Measurements from ENCODE around the gene GHRHR. TPM values are rescaled to one million over a fixed set of nuclear protein-coding genes. Genes with fewer than 3 reads are reported as not detected.

Gene GHRHR
- total and polyA plus RNA-seq, 4 donors: 1.3 to 3.3 (median 1.4) TPM; not detected in 1

DNA sequence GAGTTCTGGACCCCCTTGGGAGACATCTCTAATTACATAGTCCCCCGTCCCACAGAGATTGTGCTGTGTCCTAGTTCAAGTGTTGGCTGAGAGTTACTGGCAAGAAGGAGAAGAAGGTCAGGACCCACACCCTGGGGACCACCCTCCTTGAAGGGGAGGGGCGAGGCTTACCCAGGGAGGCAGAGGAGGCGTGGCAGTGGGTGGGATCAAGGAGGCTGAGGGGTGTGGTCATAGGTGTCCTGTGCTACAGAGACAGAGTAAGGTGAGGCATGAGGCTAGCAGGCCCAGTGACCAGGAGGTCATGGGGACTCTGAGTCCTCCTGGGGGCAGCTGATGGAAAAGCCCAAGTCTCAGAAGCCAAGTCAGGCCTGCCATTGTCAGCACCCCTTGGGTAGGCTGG is 59.0 kb downstream of the GHRHR start:
- Histone ChIP-seq H3K9me3 (ENCODE audit: control insufficient read depth, low read length) (no peaks in the 10 kb centered on the region), H3K4me3 (ENCODE audit: low read length in 2 of 2) (no peak overlapping the region), H3K36me3 (ENCODE audit: control insufficient read depth in 1 of 2, insufficient read depth in 2 of 2, low read length in 1 of 2) (no peaks in the 10 kb centered on the region), H3K4me1 (ENCODE audit: control insufficient read depth in 1 of 2, insufficient read depth in 2 of 2, low read length in 2 of 2) (no peaks in the 10 kb centered on the region), H3K27ac (ENCODE audit: low read depth in 1 of 2, low read length in 2 of 2) (no peak overlapping the region), H3K27me3 (ENCODE audit: control insufficient read depth in 1 of 2, insufficient read depth in 2 of 2, low read length in 1 of 2) (no peaks in the 10 kb centered on the region)
- ATAC-seq (ENCODE audit: low FRiP score) (no peak), DNase-seq (peak in 1 of 2 donors; percentile 35)
- 86 to 89% methylated on average over 3 of the region's 3 CpGs for WGBS, 2 donors
- intact Hi-C loops (cut with DNase I): no loop called here

DNA sequence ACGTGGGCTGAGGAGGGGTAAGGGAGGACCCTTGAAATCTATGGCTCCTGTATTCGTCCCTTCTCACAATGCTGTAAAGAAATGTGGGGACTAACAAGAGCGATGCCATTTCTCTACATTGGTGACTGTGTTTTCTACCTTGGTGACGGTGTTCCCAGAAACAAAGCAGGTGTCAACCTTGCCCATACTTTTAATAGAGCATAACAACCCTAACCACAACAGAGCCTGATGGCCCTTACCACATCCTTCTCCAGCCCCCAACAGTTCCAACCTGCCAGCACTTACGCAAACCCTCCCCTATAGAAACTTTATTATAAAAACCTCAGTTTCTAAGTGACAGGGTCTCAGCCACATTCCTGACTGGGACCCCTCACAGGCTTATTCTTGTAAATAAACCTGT is 60.1 kb downstream of the GHRHR start:
- intact Hi-C loops (cut with DNase I): no loop called here
- no peak for DNase-seq
- no peaks in the 10 kb centered on the region for H3K36me3 ChIP-seq (ENCODE audit: control insufficient read depth in 1 of 2, insufficient read depth in 2 of 2, low read length in 1 of 2)
- H3K27me3 ChIP-seq (ENCODE audit: control insufficient read depth in 1 of 2, insufficient read depth in 2 of 2, low read length in 1 of 2): no peaks in the 10 kb centered on the region
- H3K9me3 ChIP-seq (ENCODE audit: control insufficient read depth, low read length): no peaks in the 10 kb centered on the region
- H3K4me1 ChIP-seq (ENCODE audit: control insufficient read depth in 1 of 2, insufficient read depth in 2 of 2, low read length in 2 of 2): no peaks in the 10 kb centered on the region
- ATAC-seq (ENCODE audit: low FRiP score): no peak
- H3K27ac ChIP-seq (ENCODE audit: low read depth in 1 of 2, low read length in 2 of 2): no peak overlapping the region
- H3K4me3 ChIP-seq (ENCODE audit: low read length in 2 of 2): no peak overlapping the region
- 93 to 96% methylated on average over 5 of the region's 5 CpGs for WGBS, 2 donors

DNA sequence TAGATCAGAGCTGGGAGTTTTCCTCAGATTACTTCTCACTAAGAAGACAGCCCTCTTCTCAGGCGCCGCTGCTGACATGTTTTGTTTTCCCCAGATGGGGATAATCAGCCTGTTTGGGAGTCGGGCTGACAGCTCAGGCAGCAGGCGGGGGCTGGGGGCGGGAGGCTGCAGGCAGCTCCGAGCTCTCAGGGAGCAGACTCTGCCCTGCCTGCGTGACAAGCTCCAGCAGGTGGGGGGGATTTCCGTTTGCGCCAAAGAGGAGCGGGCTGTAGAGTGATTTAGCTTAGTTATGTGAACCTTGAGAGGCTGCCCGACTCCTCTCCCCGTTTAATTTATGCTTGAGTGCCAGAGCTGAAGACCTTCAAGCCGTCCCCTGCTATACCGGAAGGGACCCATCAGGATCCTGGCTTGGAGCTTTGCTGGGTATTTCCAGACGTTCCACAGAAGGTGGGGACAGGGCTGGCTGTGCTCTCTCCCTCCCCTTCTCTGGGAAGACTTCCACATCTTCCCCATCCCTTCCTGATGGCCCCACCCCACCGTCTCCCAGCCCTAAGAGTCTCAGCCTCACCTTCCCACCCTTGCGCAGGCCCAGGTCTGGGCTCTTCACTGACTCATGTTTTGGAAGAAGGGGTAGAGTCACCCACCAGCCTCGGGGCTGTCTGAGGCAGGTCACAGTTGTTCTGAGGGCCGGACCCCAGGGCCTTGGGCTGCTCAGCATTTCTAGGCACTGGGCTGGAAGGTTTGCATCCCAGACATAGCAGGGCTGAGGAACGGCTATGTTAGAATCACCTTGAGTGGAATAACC is 63.6 kb downstream of the GHRHR start:
- Histone ChIP-seq H3K4me1 (ENCODE audit: control insufficient read depth in 1 of 2, insufficient read depth in 2 of 2, low read length in 2 of 2) (no peaks in the 10 kb centered on the region), H3K36me3 (ENCODE audit: control insufficient read depth in 1 of 2, insufficient read depth in 2 of 2, low read length in 1 of 2) (no peaks in the 10 kb centered on the region), H3K4me3 (ENCODE audit: low read length in 2 of 2) (no peak overlapping the region), H3K27me3 (ENCODE audit: control insufficient read depth in 1 of 2, insufficient read depth in 2 of 2, low read length in 1 of 2) (no peaks in the 10 kb centered on the region), H3K27ac (ENCODE audit: low read depth in 1 of 2, low read length in 2 of 2) (no peak overlapping the region), H3K9me3 (ENCODE audit: control insufficient read depth, low read length) (no peaks in the 10 kb centered on the region)
- intact Hi-C loops (cut with DNase I): no loop called here
- ATAC-seq (ENCODE audit: low FRiP score) (no peak), DNase-seq (peak in 1 of 2 donors; percentile 72)
- 37 to 38% methylated on average over 20 of the region's 20 CpGs for WGBS, 2 donors

DNA sequence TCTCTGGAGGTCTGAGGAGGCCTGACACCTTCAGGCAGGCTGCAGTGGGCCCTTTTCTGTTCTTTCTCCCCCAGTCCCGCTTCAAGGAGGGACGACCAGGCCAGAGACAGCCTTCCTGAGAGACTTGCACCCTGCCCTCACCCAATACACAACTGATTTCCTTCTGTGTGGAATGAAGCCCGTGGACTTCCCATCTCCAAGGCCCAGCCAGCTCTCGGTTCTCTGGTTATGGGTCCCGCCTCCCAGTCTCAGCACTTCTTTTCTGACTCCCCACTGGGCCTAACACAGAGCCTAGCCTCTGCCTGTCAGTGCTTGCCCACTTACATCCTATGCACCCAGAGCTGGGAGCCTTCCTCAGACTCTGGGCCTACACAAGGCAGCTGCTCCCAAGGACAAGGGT is 64.3 kb downstream of the GHRHR start:
- Histone ChIP-seq H3K9me3 (ENCODE audit: control insufficient read depth, low read length) (no peaks in the 10 kb centered on the region), H3K4me3 (ENCODE audit: low read length in 2 of 2) (no peak overlapping the region), H3K27me3 (ENCODE audit: control insufficient read depth in 1 of 2, insufficient read depth in 2 of 2, low read length in 1 of 2) (no peaks in the 10 kb centered on the region), H3K4me1 (ENCODE audit: control insufficient read depth in 1 of 2, insufficient read depth in 2 of 2, low read length in 2 of 2) (no peaks in the 10 kb centered on the region), H3K27ac (ENCODE audit: low read depth in 1 of 2, low read length in 2 of 2) (no peak overlapping the region), H3K36me3 (ENCODE audit: control insufficient read depth in 1 of 2, insufficient read depth in 2 of 2, low read length in 1 of 2) (no peaks in the 10 kb centered on the region)
- no peak for ATAC-seq (ENCODE audit: low FRiP score)
- intact Hi-C loops (cut with DNase I): no loop called here
- 93% methylated on average over 5 of the region's 5 CpGs for WGBS, 2 donors
- no peak for DNase-seq

DNA sequence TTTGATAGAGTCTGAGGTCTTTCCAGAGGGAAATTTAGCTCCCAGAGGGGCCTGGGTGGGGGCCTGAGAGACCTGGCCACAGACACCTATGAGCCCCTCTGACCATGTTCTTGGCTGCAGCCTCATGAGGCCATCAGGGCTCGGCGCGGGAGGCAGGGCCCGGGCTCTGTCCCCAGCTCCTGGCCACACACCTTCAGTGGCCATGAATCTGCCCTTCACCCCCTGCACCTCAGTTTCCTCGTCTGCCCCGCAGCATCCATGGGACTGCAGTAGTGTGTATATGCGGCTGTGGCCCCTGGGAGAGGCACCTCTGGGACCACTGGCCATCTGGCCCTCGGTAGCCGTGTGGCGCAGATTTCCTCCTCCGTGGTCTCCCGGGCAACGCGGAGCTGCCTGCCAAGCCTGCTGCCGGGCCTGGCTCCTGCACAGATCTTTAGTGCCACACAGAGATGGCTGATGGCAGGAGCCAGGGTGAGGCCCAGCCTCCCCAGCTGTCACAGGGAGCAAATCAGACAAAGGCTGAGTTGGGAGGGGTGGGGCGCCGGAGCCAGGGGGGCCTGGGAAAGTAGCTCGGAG is 64.8 kb downstream of the GHRHR start:
- Histone ChIP-seq H3K4me3 (ENCODE audit: low read length in 2 of 2) (no peak overlapping the region), H3K4me1 (ENCODE audit: control insufficient read depth in 1 of 2, insufficient read depth in 2 of 2, low read length in 2 of 2) (no peaks in the 10 kb centered on the region), H3K36me3 (ENCODE audit: control insufficient read depth in 1 of 2, insufficient read depth in 2 of 2, low read length in 1 of 2) (no peaks in the 10 kb centered on the region), H3K27me3 (ENCODE audit: control insufficient read depth in 1 of 2, insufficient read depth in 2 of 2, low read length in 1 of 2) (no peaks in the 10 kb centered on the region), H3K27ac (ENCODE audit: low read depth in 1 of 2, low read length in 2 of 2) (no peak overlapping the region), H3K9me3 (ENCODE audit: control insufficient read depth, low read length) (no peaks in the 10 kb centered on the region)
- DNase-seq (no peak), ATAC-seq (ENCODE audit: low FRiP score) (no peak)
- intact Hi-C loops (cut with DNase I): no loop called here
- WGBS, 2 donors: 62 to 75% methylated on average over 16 to 18 of the region's 18 CpGs

Other genes with a start within 250 kb of the GHRHR start
- 100 to 1,000 TPM in 1 of 2 donors, 10 to 100 TPM in 1; 83.0 to 131 TPM for gene INMT, start 211.8 kb upstream of the GHRHR start, total RNA-seq
- gene INMT, start 211.8 kb upstream of the GHRHR start, polyA plus RNA-seq: 100 to 1,000 TPM in 1 of 2 donors, 10 to 100 TPM in 1; 76.7 to 105 TPM
- gene MINDY4, start 192.5 kb upstream of the GHRHR start, total RNA-seq: 10 to 100 TPM; 20.2 to 22.2 TPM
- 10 to 100 TPM in 1 of 2 donors, 1 to 10 TPM in 1; 3.1 to 26.1 TPM for gene MINDY4, start 192.5 kb upstream of the GHRHR start, polyA plus RNA-seq
- 1,000 to 10,000 TPM in 1 of 2 donors, 100 to 1,000 TPM in 1; 680 to 1,062 TPM for gene AQP1, start 52.1 kb upstream of the GHRHR start, total RNA-seq
- 100 to 1,000 TPM; 370 to 962 TPM for gene AQP1, start 52.1 kb upstream of the GHRHR start, polyA plus RNA-seq
- 1 to 10 TPM; 1.1 to 6.1 TPM for gene ADCYAP1R1, start 88.4 kb downstream of the GHRHR start, total RNA-seq
- not detected for gene ADCYAP1R1, start 88.4 kb downstream of the GHRHR start, polyA plus RNA-seq

Data from aorta (tissue), 5 donors.